Heart right ventricle (tissue), 16 donors: ENCODE results near the gene ARHGAP22. TPM values are rescaled to one million over a fixed set of nuclear protein-coding genes. Genes with fewer than 3 reads are reported as not detected.
A peak's percentile ranks its signal among the peaks of the same experiment; 100 is the strongest.

Experiments used
- ATAC-seq, 8 donors: fragments of 200-7000 bp; cut with Tn5 transposase; one replicate each; pipeline ENCODE4 v1.9.1; 2020; ENCODE audit warnings: mild to moderate bottlenecking in 8 of 8, moderate library complexity in 8 of 8, moderate number of reproducible peaks in 1 of 8
- DNase-seq, 2 donors: peaks; one replicate each; pipeline ENCODE4 v3.0.0-alpha.2; 2020
- H3K27ac ChIP-seq, 10 donors: fragments of 200-600 bp; sonication (generic) in 2 of 10; one replicate each; pipeline versions ENCODE4 v1.5.0 to v1.8.0; 2020 to 2022; ENCODE audit warnings: mild to moderate bottlenecking in 3 of 10
- H3K27me3 ChIP-seq, 7 donors: fragments of 200-600 bp; one replicate each; pipeline ENCODE4 v1.8.0; 2021 to 2022; ENCODE audit warnings: mild to moderate bottlenecking in 2 of 7
- H3K36me3 ChIP-seq, 9 donors: fragments of 200-600 bp; sonication (generic) in 1 of 9; one replicate each; pipeline versions ENCODE4 v1.5.0 to v1.8.0; 2020 to 2022; ENCODE audit warnings: mild to moderate bottlenecking in 2 of 9
- H3K4me1 ChIP-seq, 9 donors: fragments of 200-600 bp; sonication (generic) in 1 of 9; one replicate each; pipeline versions ENCODE4 v1.5.0 to v1.8.0; 2020 to 2022; ENCODE audit warnings: mild to moderate bottlenecking in 4 of 9
- H3K4me3 ChIP-seq, 10 donors: fragments of 200-600 bp; sonication (generic) in 2 of 10; one replicate each; pipeline versions ENCODE4 v1.5.0 to v1.8.0; 2020 to 2022; ENCODE audit warnings: mild to moderate bottlenecking in 7 of 10, moderate library complexity in 2 of 10
- H3K9me3 ChIP-seq, 11 donors: fragments of 200-600 bp in 10 of 11; sonication (generic) in 2 of 11; one replicate each; pipeline versions ENCODE4 v1.5.0 to v1.8.0; 2013 to 2022; ENCODE audit warnings: mild to moderate bottlenecking in 2 of 11, control low read depth in 1 of 11, moderate library complexity in 1 of 11
- CTCF ChIP-seq, 9 donors: fragments of 200-600 bp; sonication (generic) in 2 of 9; IDR thresholded peaks; one replicate each; pipeline versions ENCODE4 v1.5.0 to v1.8.0; 2021 to 2022; ENCODE audit warnings: antibody characterized with exemption in 9 of 9, mild to moderate bottlenecking in 5 of 9, moderate library complexity in 1 of 9
- WGBS, 2 donors: extraction: QIAGEN DNeasy Blood & Tissue Kit; methylation state at CpG; one replicate each; pipeline ENCODE4 v1.1.7; 2013; ENCODE audit warnings: inconsistent platforms in 1 of 2; 5-methylcytosine and 5-hydroxymethylcytosine counted together
- intact Hi-C, 10 donors: fragments of 100-400 bp; cut with DNase I; formaldehyde crosslinking; loops; one replicate each; pipeline versions ENCODE4 v1.11.1 to v1.14.2; 2022
- polyA plus RNA-seq, 2 donors: library from polyadenylated mRNA; stranded (reverse); fragments of 200-250 nt; gene quantifications; one replicate each; pipeline ENCODE4 v1.2.3, GENCODE V29; 2013
- total RNA-seq, 10 donors: library from RNA; stranded (reverse); fragmentation: NEBNext Ultra II Directional in 3 of 10; extraction: Animal tissue kit (Norgen Biotek cat#: 25700) in 3 of 10; gene quantifications; one replicate each; pipeline versions ENCODE4 v1.2.1 to v1.2.4, GENCODE V29; 2021 to 2023
- donor health status: Arrhythmogenic right ventricular cardiomyopathy.
- donor health status: ischemic (EF 13 %, LVEDD 7.1; RV severe dilation, severe dysfunction).
- donor health status: healthy with polysubstance abuse.
- donor health status: DM: no; HTN: yes; CAD: no.
- donor health status: DM: no; HTN: no; CAD: no.
- donor health status: ischemic (EF 25% LVEDD 6.9; RV normal size, moderate dysfunction).
- donor health status: ischemic (EF 25% LVEDD 5.7; RV mildly dilated, moderate dysfunction).
- donor health status: healthy.
- donor health status: DM: yes; HTN: yes; CAD: no.
- donor health status: Ischemic cardiomyopathy.
- donor health status: ischemic (EF 35%, LVEDD 5.7; RV mildly dilated, moderate dysfunction).
- donor health status: nonischemic (EF 11% LVEDD 7.7; RV severe dilation, severe dysfunction).
- donor health status: DM: yes; HTN: yes; CAD: no.
- donor health status: PGD.
- donor health status: ischemic (EF 29% LVEDD 5.4; RV normal size, mild dysfunction).
- donor health status: nonischemic (EF 23%, LVEDD 6.1; RV moderate dilation, normal function).

Gene ARHGAP22
- total and polyA plus RNA-seq, 12 donors, result 1.5 to 9.3 (median 2.8) TPM

- no peak for TF ChIP-seq CTCF (IDR thresholded peaks at IDR 0.05)
- H3K36me3 ChIP-seq, result no peaks in the 10 kb centered on the region
- DNase-seq (peak in 1 of 2 donors; percentile 2), ATAC-seq (no peak)
- no peaks in the 10 kb centered on the region for H3K9me3 ChIP-seq
- WGBS, 2 donors, result 91 to 92% methylated on average over 7 of the region's 7 CpGs
- H3K27ac ChIP-seq, result peak overlapping the region in 7 of 10 donors; percentile 36 to 83 (median 68)
- intact Hi-C loops, result loop anchor here in 5 of 10 donors (5.0 to 10.0 kb wide), 3 partner anchors 51 to 54 kb away; no protein-coding TSS in a partner anchor
- peaks cover 0 to 16% (median 9%) of the 10 kb centered on the region in 7 donors for H3K27me3 ChIP-seq
- peak overlapping the region in 2 of 10 donors; percentile 56 to 63 for H3K4me3 ChIP-seq
- H3K4me1 ChIP-seq, result peaks cover 0 to 58% (median 16%) of the 10 kb centered on the region in 9 donors
Measured at GRCh38 chr10:48605786-48606529, 1.1 kb upstream of the ARHGAP22 start.

- peak overlapping the region in 9 of 10 donors; percentile 29 to 65 (median 57) for H3K4me3 ChIP-seq
- peak; percentile 12 to 35 (median 20) for ATAC-seq
- peak overlapping the region in 6 of 10 donors; percentile 58 to 75 (median 67) for H3K27ac ChIP-seq
- no peak for DNase-seq
- H3K4me1 ChIP-seq, result peaks cover 0 to 58% (median 20%) of the 10 kb centered on the region in 9 donors
- no peak for TF ChIP-seq CTCF (IDR thresholded peaks at IDR 0.05)
- H3K9me3 ChIP-seq, result no peaks in the 10 kb centered on the region
- 19% methylated on average over 42 of the region's 42 CpGs for WGBS, 2 donors
- no peaks in the 10 kb centered on the region for H3K36me3 ChIP-seq
- peaks cover 0 to 16% (median 9%) of the 10 kb centered on the region in 7 donors for H3K27me3 ChIP-seq
- intact Hi-C loops, result loop anchor here in 3 of 10 donors (5.0 to 10.0 kb wide), 2 partner anchors 47 to 50 kb away; no protein-coding TSS in a partner anchor
Measured at GRCh38 chr10:48604039-48604990, 558 bp downstream of the ARHGAP22 start.

- Histone ChIP-seq H3K36me3 (no peaks in the 10 kb centered on the region), H3K27ac (peak overlapping the region in 3 of 10 donors; percentile 62 to 75 (median 68)), H3K4me1 (peaks cover 0 to 59% (median 20%) of the 10 kb centered on the region in 9 donors), H3K27me3 (peaks cover 0 to 16% (median 9%) of the 10 kb centered on the region in 7 donors), H3K4me3 (peak overlapping the region in 8 of 10 donors; percentile 50 to 65 (median 58)), H3K9me3 (no peaks in the 10 kb centered on the region)
- no peak for TF ChIP-seq CTCF (IDR thresholded peaks at IDR 0.05)
- DNase-seq, result no peak
- intact Hi-C loops, result loop anchor here in 3 of 10 donors (5.0 to 10.0 kb wide), 2 partner anchors 46 to 49 kb away; no protein-coding TSS in a partner anchor
- WGBS, 2 donors, result 85 to 87% methylated on average over 4 of the region's 4 CpGs
- no peak for ATAC-seq
Measured at GRCh38 chr10:48603421-48604038, 1.3 kb downstream of the ARHGAP22 start.
